OCI-M2 (cell line): ENCODE results near the gene SCN2A.

Experiments used
- DNase-seq: peaks from one replicate; lab custom pipeline; 2025; ENCODE audit not compliant: unreplicated experiment; lab: John Stamatoyannopoulos, UW

Gene SCN2A

GRCh38 chr2:165410276-165410675, 171.1 kb downstream of the SCN2A start:
- DNase-seq, result no peak

GRCh38 chr2:165414187-165414586, 175.0 kb downstream of the SCN2A start:
- DNase-seq, result no peak

GRCh38 chr2:165417009-165417408, 177.8 kb downstream of the SCN2A start:
- no peak for DNase-seq

- no peak for DNase-seq
Observed at GRCh38 chr2:165420231-165420630, 181.0 kb downstream of the SCN2A start.

- no peak for DNase-seq
Observed at GRCh38 chr2:165423081-165423480, 183.9 kb downstream of the SCN2A start.

GRCh38 chr2:165425556-165425955, 186.3 kb downstream of the SCN2A start:
- no peak for DNase-seq

GRCh38 chr2:165427686-165428085, 188.5 kb downstream of the SCN2A start:
- DNase-seq, result no peak

GRCh38 chr2:165428926-165429325, 189.7 kb downstream of the SCN2A start:
- DNase-seq, result no peak

GRCh38 chr2:165431014-165431413, 191.8 kb downstream of the SCN2A start:
- no peak for DNase-seq

GRCh38 chr2:165432234-165432966, 193.2 kb downstream of the SCN2A start:
- no peak for DNase-seq

- no peak for DNase-seq
Observed at GRCh38 chr2:165434865-165435496, 195.8 kb downstream of the SCN2A start.

- DNase-seq, result no peak
Observed at GRCh38 chr2:165435611-165436010, 196.4 kb downstream of the SCN2A start.

GRCh38 chr2:165436559-165436958, 197.3 kb downstream of the SCN2A start:
- DNase-seq, result no peak

- no peak for DNase-seq
Observed at GRCh38 chr2:165440367-165440766, 201.2 kb downstream of the SCN2A start.
